HepG2 (cell line): Measurements from ENCODE around the gene RPUSD4. TPM values are rescaled to one million over a fixed set of nuclear protein-coding genes. Genes with fewer than 3 reads are reported as not detected.
A peak's percentile ranks its signal among the peaks of the same experiment; 100 is the strongest.

Experiments
- CSRNP1 ChIP-seq: sonication (generic); formaldehyde crosslinking; IDR thresholded peaks from 2 replicates; pipeline ENCODE4 v1.8.1; 2023; ENCODE audit warnings: mild to moderate bottlenecking, missing genetic modification reagents
- FOXK1 ChIP-seq: sonication (generic); formaldehyde crosslinking; IDR thresholded peaks from 2 replicates; pipeline ENCODE4 v1.4.0; 2020; ENCODE audit warnings: low read depth, missing genetic modification reagents, borderline replicate concordance
- GLMP ChIP-seq: sonication (generic); formaldehyde crosslinking; IDR thresholded peaks from 2 replicates; pipeline ENCODE4 v1.9.0; 2021; ENCODE audit warnings: missing genetic modification reagents, mild to moderate bottlenecking, borderline replicate concordance
- NFKB2 ChIP-seq: sonication (generic); formaldehyde crosslinking; IDR thresholded peaks from 2 replicates; pipeline ENCODE4 v1.4.0; 2020; ENCODE audit warnings: missing genetic modification reagents, borderline replicate concordance
- RARA ChIP-seq: IDR thresholded peaks from 2 replicates; pipeline ENCODE4 v1.6.1; 2016; ENCODE audit warnings: missing genetic modification reagents, missing compliant biosample characterization
- REPIN1 ChIP-seq: sonication (generic); formaldehyde crosslinking; IDR thresholded peaks from 2 replicates; pipeline ENCODE4 v1.8.0; 2022; ENCODE audit warnings: missing genetic modification reagents, low read depth, mild to moderate bottlenecking, borderline replicate concordance
- SALL2 ChIP-seq: sonication (generic); formaldehyde crosslinking; IDR thresholded peaks from 2 replicates; pipeline ENCODE4 v1.8.1; 2023; ENCODE audit warnings: mild to moderate bottlenecking, missing genetic modification reagents, inconsistent platforms
- SMAD9 ChIP-seq: sonication (generic); formaldehyde crosslinking; IDR thresholded peaks from 2 replicates; pipeline ENCODE4 v1.5.1; 2020; ENCODE audit warnings: mild to moderate bottlenecking, missing genetic modification reagents
- ZBTB40 ChIP-seq, 2 experiments: fragments of 450-650 bp in 1 of 2; sonication (generic) in 1 of 2; formaldehyde crosslinking in 1 of 2; IDR thresholded peaks; 2 replicates each; pipeline versions ENCODE4 v1.6.1 to v1.8.0; 2016 to 2022; ENCODE audit warnings: antibody characterized with exemption in 1 of 2, mild to moderate bottlenecking in 1 of 2, missing genetic modification reagents in 1 of 2
- ZFX ChIP-seq: sonication (generic); formaldehyde crosslinking; IDR thresholded peaks from 2 replicates; pipeline ENCODE4 v1.4.0; 2020; ENCODE audit warnings: mild to moderate bottlenecking, low read depth, missing genetic modification reagents, moderate library complexity
- ZNF12 ChIP-seq: sonication (generic); formaldehyde crosslinking; IDR thresholded peaks from 2 replicates; pipeline ENCODE4 v1.5.0; 2020; ENCODE audit warnings: missing genetic modification reagents
- ZNF232 ChIP-seq: sonication (generic); formaldehyde crosslinking; IDR thresholded peaks from 2 replicates; pipeline ENCODE4 v1.4.0; 2020; ENCODE audit warnings: missing genetic modification reagents, borderline replicate concordance
- ZNF543 ChIP-seq: sonication (generic); formaldehyde crosslinking; IDR thresholded peaks from 2 replicates; pipeline ENCODE4 v1.4.0; 2020; ENCODE audit warnings: mild to moderate bottlenecking, missing genetic modification reagents
- ZNF773 ChIP-seq: sonication (generic); formaldehyde crosslinking; IDR thresholded peaks from 2 replicates; pipeline ENCODE4 v1.4.0; 2020; ENCODE audit warnings: missing genetic modification reagents, borderline replicate concordance
- polyA plus RNA-seq, 8 experiments: library from polyadenylated mRNA; depleted of rRNA in 3 of 8; stranded (reverse) in 7 of 8; unstranded in 1 of 8; fragments of >200 nt; fragmentation: Illumina TruSeq in 4 of 8; extraction: Trizol in 4 of 8; gene quantifications; 2 replicates each; pipeline versions ENCODE4 v1.2.1 to v1.2.3, GENCODE V29; 2011 to 2016; ENCODE audit warnings: low read depth in 4 of 8, missing spikeins in 1 of 8, mixed read lengths in 1 of 8; ENCODE audit not compliant: insufficient read depth in 1 of 8
- total RNA-seq, 5 experiments: library from RNA; depleted of rRNA; stranded (reverse); fragments of >200 nt; fragmentation: Illumina TruSeq; extraction: Trizol; gene quantifications; 2 replicates each; pipeline ENCODE4 v1.2.3, GENCODE V29; 2016; ENCODE audit warnings: low read depth in 1 of 5

The RPUSD4 gene
- total and polyA plus RNA-seq, 2 of the 13 experiments (the other 11 are each of a cell fraction or from before 2014, with no cell fraction given) = 45.0 to 52.9 TPM

GRCh38 chr11:126186708-126187529 is 24.5 kb downstream of the RPUSD4 start (continued):
- TF ChIP-seq ZNF12 (CRISPR knock-in tag) = no peak
- peak; percentile 58; the same call in 1 of the 2 replicates for TF ChIP-seq ZNF543 (CRISPR knock-in tag)
- no peak for TF ChIP-seq SALL2 (CRISPR knock-in tag)
- no peak for TF ChIP-seq GLMP
- TF ChIP-seq ZNF773 (CRISPR knock-in tag) = no peak
- TF ChIP-seq ZBTB40 (IDR thresholded peaks at IDR 0.05) = no peak
- no peak for TF ChIP-seq ZBTB40 (CRISPR knock-in tag; IDR thresholded peaks at IDR 0.05)
- TF ChIP-seq RARA (CRISPR knock-in tag) = 0 out of 2 replicates have a peak, but pooled peaks have one; percentile 36
- TF ChIP-seq SMAD9 = no peak
- TF ChIP-seq NFKB2 = no peak
- TF ChIP-seq FOXK1 (CRISPR knock-in tag) = no peak
- peak; percentile 52; the same call in 1 of the 2 replicates for TF ChIP-seq ZNF232 (CRISPR knock-in tag)
- TF ChIP-seq CSRNP1 (CRISPR knock-in tag) = no peak
- peak; percentile 73 for TF ChIP-seq ZFX
- TF ChIP-seq REPIN1 (CRISPR knock-in tag) = peak; percentile 90
